SJCRH30 (cell line): ENCODE measurements around the gene CST9L. TPM values are rescaled to one million over a fixed set of nuclear protein-coding genes. Genes with fewer than 3 reads are reported as not detected.

Experiments
- DNase-seq, 2 experiments: peaks; one replicate each; pipeline ENCODE4 v3.0.0-alpha.2; 2015 to 2020
- H3K27ac ChIP-seq: fragments of 250-450 bp; sonication (Bioruptor Pico); 2 replicates; pipeline ENCODE4 v1.5.1; 2020; ENCODE audit warnings: mild to moderate bottlenecking, moderate library complexity
- H3K27me3 ChIP-seq: fragments of 250-450 bp; sonication (Bioruptor Pico); 2 replicates; pipeline ENCODE4 v1.5.1; 2020; ENCODE audit warnings: mild to moderate bottlenecking, moderate library complexity
- H3K36me3 ChIP-seq: fragments of 250-450 bp; sonication (Bioruptor Pico); 2 replicates; pipeline ENCODE4 v1.5.1; 2020; ENCODE audit warnings: mild to moderate bottlenecking, moderate library complexity
- H3K4me1 ChIP-seq: fragments of 250-450 bp; sonication (Bioruptor Pico); 2 replicates; pipeline ENCODE4 v1.5.1; 2020; ENCODE audit warnings: mild to moderate bottlenecking, moderate library complexity
- H3K4me3 ChIP-seq: fragments of 250-450 bp; sonication (Bioruptor Pico); 2 replicates; pipeline ENCODE4 v1.5.1; 2020; ENCODE audit warnings: mild to moderate bottlenecking, moderate library complexity
- H3K9me3 ChIP-seq: fragments of 250-450 bp; sonication (Bioruptor Pico); replicated peaks from 2 replicates; pipeline ENCODE4 v1.5.1; 2020; ENCODE audit warnings: mild to moderate bottlenecking, moderate library complexity
- total RNA-seq: library from RNA; depleted of rRNA; stranded (reverse); fragments of >200 nt; shearing (Covaris generic); gene quantifications from 2 replicates; pipeline ENCODE4 v1.2.3, GENCODE V29; 2014; rRNA removed

CST9L gene
- total RNA-seq, 1 experiment from 2014 or later = not detected

- H3K27me3 ChIP-seq = peaks cover 15% of the 10 kb centered on the region
- H3K4me3 ChIP-seq = no peak overlapping the region
- no peaks in the 10 kb centered on the region for H3K9me3 ChIP-seq
- H3K27ac ChIP-seq = no peak overlapping the region
- no peak for DNase-seq
- no peaks in the 10 kb centered on the region for H3K4me1 ChIP-seq
- H3K36me3 ChIP-seq = no peaks in the 10 kb centered on the region
These were observed 50.6 kb downstream of the CST9L start for GRCh38 chr20:23517719-23518118.

GRCh38 chr20:23515250-23515939 lies 52.9 kb downstream of the CST9L start:
- Histone ChIP-seq H3K9me3 (no peaks in the 10 kb centered on the region), H3K4me3 (no peak overlapping the region), H3K27ac (no peak overlapping the region), H3K4me1 (no peaks in the 10 kb centered on the region), H3K36me3 (no peaks in the 10 kb centered on the region), H3K27me3 (peaks cover 13% of the 10 kb centered on the region)
- no peak for DNase-seq

- Histone ChIP-seq H3K36me3 (no peaks in the 10 kb centered on the region), H3K27me3 (peaks cover 13% of the 10 kb centered on the region), H3K4me3 (no peak overlapping the region), H3K9me3 (no peaks in the 10 kb centered on the region), H3K27ac (no peak overlapping the region), H3K4me1 (no peaks in the 10 kb centered on the region)
- DNase-seq = no peak
These were observed 53.4 kb downstream of the CST9L start for GRCh38 chr20:23514848-23515247.

Other genes with a start within 250 kb of the CST9L start
- gene NXT1, start 217.7 kb downstream of the CST9L start, total RNA-seq = 85.9 and 90.7 TPM in 2 replicates
- gene GZF1, start 206.3 kb downstream of the CST9L start, total RNA-seq = 31.8 and 32.2 TPM in 2 replicates
- gene NAPB, start 147.0 kb downstream of the CST9L start, total RNA-seq = 7.1 and 11.3 TPM in 2 replicates
- not detected in 2 replicates for gene CSTL1, start 128.8 kb downstream of the CST9L start, total RNA-seq
- gene CST11, start 115.6 kb downstream of the CST9L start, total RNA-seq = not detected in 2 replicates
- gene CST8, start 77.4 kb downstream of the CST9L start, total RNA-seq = not detected in 2 replicates
- gene CST9, start 37.4 kb upstream of the CST9L start, total RNA-seq = not detected in 2 replicates
- gene CST3, start 69.5 kb upstream of the CST9L start, total RNA-seq = 67.6 and 70.8 TPM in 2 replicates
- gene CST4, start 120.6 kb upstream of the CST9L start, total RNA-seq = not detected in 2 replicates
- gene CST1, start 182.5 kb upstream of the CST9L start, total RNA-seq = not detected in 2 replicates